ENCODE data around the gene DLAT. TPM values are rescaled to one million over a fixed set of nuclear protein-coding genes. Genes with fewer than 3 reads are reported as not detected.

DLAT gene
- 10 to 100 TPM; 36.4 to 39.0 TPM for total RNA-seq

DNA sequence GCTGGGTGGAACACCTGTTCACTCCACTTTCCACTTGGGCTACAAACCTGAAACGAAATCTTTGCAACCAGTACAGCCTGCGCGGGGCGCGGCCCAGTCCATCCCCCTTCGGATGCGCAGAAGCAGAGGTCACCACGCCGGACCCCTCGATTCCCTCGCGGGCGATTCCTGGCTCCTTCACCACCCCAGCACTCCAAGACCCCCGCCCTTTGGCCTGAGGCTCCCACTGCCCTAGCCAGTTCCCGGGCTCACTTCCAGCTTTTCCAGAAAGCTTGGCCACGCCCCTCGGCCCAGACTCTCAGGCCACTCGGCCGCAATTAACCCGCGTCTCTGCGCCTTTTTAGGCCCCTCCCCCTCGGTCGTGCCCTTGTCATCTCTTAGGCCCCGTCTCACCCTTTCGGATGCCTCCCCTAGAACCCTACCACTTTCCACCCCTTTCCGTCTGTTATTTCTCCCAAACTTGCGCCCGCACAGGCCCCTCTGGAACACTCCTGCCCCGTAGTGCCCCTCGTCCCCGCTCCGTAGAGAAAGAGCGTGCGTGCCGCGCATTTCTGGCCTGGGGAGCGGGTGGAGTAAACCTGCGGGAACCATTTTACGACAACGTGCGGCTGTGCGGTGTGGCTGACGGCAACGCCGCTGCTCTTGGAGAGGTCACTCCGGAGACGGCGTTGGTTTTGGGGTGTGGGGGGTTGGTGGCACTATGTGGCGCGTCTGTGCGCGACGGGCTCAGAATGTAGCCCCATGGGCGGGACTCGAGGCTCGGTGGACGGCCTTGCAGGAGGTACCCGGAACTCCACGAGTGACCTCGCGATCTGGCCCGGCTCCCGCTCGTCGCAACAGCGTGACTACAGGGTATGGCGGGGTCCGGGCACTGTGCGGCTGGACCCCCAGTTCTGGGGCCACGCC is at the start of gene DLAT:
DLAT (plus strand) TSS at position 636 of the 906 bp plus-strand sequence; CDS start at position 701, 65 bp downstream.
- Mint-ChIP-seq H3K27ac (peak within 1 kb of the TSS; percentile 98), H3K4me1 (ENCODE audit: low read depth) (peaks cover 21% of the 10 kb centered on the region), H3K9me3 (no peaks in the 10 kb centered on the region), H3K4me3 (peak within 1 kb of the TSS; percentile 98), H3K27me3 (no peaks in the 10 kb centered on the region), H3K36me3 (peaks cover 33% of the 10 kb centered on the region)
- DNase-seq, result peak; percentile 92
- CTCF ChIA-PET, result interaction anchor here (1.0 kb wide), 1 partner anchor 93 kb away, joined by 3 read pairs; no protein-coding TSS in a partner anchor
- POLR2A ChIA-PET, result interaction anchor here (1.7 to 2.2 kb wide), 2 partner anchors 32 to 98 kb away, joined by 4 to 7 read pairs; no protein-coding TSS in a partner anchor
- intact Hi-C loops (cut with micrococcal nuclease), result loop anchor here (1.0 to 5.0 kb wide), 9 partner anchors 32 to 423 kb away; partner anchors contain the start of genes ALG9, CFAP68, FDXACB1 and NKAPD1

DNA sequence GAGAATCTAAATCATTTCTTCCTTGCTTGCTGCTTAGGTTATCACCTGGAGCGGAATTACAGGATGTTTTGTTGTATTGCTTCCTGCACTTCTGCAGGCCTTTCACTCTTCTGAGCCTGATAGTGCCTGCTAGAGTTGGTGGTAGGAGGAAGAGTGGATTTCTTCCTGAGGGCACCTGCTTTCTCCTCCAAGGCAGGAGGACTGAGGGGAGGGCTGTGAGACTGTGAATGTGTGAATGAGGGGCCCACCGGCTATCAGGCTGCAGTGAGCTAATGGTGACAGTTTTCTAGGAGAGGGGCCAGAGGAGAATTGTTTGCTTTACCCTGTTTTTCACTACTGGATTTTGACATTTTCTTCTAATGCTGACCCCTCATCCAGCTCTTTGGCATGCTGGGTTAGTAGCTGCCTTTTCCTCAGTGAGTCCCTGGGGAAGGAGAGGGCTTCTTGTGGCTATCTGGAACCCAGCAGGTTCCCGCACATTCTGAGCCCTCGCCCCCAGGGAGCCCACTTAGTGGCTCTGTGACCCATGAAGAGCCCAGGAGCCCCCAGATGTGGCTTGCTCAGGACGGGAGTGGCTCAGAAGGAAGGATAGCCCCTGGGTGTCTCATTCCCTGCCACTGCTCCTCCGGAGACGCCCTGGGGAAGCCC is 49.0 kb upstream of the DLAT start:
- Mint-ChIP-seq H3K27ac (no peak overlapping the region), H3K4me3 (peak overlapping the region; percentile 18), H3K36me3 (peaks cover 3% of the 10 kb centered on the region), H3K4me1 (ENCODE audit: low read depth) (peaks cover 7% of the 10 kb centered on the region), H3K9me3 (no peaks in the 10 kb centered on the region), H3K27me3 (peaks cover 22% of the 10 kb centered on the region)
- CTCF ChIA-PET, result interaction anchor here (0.8 kb wide), 1 partner anchor 44 kb away, joined by 3 read pairs; no protein-coding TSS in a partner anchor
- intact Hi-C loops (cut with micrococcal nuclease), result no loop called here
- no peak for DNase-seq
- POLR2A ChIA-PET, result interaction anchor here (1.3 kb wide), 1 partner anchor 38 kb away, joined by 3 read pairs; no protein-coding TSS in a partner anchor

DNA sequence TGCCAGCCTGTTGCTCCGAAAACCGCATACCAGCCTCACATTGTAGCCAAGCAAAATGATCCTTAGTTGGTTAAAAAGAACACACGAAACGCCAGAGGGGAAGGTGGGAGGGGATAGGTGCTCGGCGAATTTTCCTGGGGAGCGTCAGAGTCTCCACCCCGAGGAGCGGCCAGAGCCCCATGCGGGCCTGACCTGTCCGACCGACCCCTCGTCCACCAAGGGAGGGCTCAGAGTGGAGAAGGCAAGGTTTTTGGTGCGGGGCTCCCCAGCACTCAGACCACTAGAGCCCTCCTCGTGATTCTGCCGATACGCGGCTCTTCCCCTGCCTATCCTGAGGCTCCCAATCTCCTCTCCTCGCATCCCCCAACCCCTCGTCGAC is 48.5 kb upstream of the DLAT start:
- CTCF ChIA-PET, result interaction anchor here (6.3 kb wide), 1 partner anchor 41 kb away, joined by 190 read pairs; the partner anchor contains the start of gene DIXDC1
- H3K9me3 Mint-ChIP-seq, result no peaks in the 10 kb centered on the region
- POLR2A ChIA-PET, result no interaction called here
- no peak overlapping the region for H3K27ac Mint-ChIP-seq
- peaks cover 22% of the 10 kb centered on the region for H3K27me3 Mint-ChIP-seq
- H3K4me3 Mint-ChIP-seq, result peak overlapping the region; percentile 18
- no peak for DNase-seq
- peaks cover 7% of the 10 kb centered on the region for H3K4me1 Mint-ChIP-seq (ENCODE audit: low read depth)
- H3K36me3 Mint-ChIP-seq, result peaks cover 3% of the 10 kb centered on the region
- intact Hi-C loops (cut with micrococcal nuclease), result no loop called here

DNA sequence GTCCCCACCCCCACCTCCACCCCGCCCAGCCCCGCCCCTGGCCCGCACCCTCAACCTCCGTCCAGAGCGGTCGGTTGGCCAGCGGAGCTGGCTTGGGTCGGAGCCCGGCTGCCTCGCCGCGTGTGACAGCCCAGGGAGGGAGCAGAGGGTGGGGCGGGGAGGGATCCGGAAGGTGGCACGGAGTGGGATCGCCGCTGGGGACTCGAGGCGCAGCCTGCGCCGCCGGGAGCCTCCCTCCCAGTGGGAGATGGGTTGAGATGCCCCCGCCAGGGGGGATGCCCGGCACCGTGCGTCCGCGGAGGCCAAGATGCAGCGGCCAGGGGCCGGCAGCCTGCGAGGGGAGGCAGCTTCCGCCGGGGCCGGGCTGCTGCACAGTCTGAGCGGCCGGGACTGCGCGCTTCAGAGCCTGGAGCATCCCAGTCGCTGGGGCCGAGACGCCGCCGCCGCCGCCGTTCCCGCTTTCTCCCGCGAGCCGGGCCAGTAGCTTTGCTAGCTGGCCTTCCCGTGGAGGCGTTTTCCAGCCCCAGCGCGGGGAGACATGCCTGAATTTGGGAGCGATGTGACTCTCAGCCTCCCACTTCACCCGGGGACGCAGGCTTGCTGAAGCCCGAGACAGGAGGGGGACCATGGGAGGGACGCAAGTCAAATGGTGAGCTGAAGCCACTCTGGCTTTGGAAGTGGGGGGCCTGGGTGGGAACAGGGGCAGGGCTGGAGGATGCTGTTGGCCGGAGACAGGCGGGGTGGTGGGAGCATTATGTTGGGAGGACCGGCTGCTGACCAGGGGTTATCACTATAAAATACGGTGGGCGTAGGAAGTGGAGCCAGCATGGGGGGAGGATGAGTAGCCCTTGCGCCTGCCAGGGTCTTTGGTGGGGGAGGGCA is 47.8 kb upstream of the DLAT start:
- CTCF ChIA-PET, result interaction anchor here (6.3 kb wide), 1 partner anchor 41 kb away, joined by 190 read pairs; the partner anchor contains the start of gene DIXDC1
- peaks cover 22% of the 10 kb centered on the region for H3K27me3 Mint-ChIP-seq
- POLR2A ChIA-PET, result no interaction called here
- no peaks in the 10 kb centered on the region for H3K9me3 Mint-ChIP-seq
- DNase-seq, result peak; percentile 22
- intact Hi-C loops (cut with micrococcal nuclease), result no loop called here
- peak overlapping the region; percentile 60 for H3K4me3 Mint-ChIP-seq
- peaks cover 5% of the 10 kb centered on the region for H3K36me3 Mint-ChIP-seq
- no peak overlapping the region for H3K27ac Mint-ChIP-seq
- H3K4me1 Mint-ChIP-seq (ENCODE audit: low read depth), result peaks cover 10% of the 10 kb centered on the region

DNA sequence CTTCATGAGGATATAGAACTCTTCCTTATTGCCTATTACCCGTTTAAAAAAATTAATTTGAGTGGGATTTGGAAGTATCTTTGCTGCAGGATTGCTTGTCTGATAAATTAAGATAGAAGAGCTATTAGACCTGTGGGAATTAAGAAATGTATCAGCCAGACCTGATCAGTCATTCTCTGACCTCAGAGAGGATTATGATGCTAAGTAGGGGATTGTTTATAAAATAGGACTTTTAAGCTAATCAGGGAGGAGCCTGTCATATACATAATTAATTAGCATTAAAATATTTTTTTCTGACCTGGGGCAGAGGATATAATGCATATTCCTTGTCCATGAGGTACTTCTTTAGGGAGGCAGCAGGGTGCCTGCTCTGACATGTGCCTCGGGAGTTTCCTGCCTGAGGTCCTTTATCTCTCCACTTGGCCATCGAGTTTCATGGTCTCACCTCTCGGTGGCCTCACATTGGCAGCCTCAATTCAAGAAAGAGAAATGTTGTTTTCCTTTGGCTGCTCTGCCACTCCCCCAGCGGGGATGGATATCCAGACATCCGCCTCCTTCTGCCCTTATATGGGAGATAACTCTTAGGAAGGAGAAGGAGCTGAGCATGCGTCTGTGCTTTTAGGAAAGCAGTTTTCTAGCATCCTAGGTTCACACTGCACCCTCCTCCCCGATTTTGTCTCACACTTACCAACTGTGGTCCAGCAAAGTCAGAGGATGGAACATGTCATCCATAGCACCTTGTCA is 47.0 kb upstream of the DLAT start:
- CTCF ChIA-PET, result interaction anchor here (0.6 to 6.3 kb wide), 3 partner anchors 14 to 264 kb away, joined by 3 to 190 read pairs (median 3); partner anchors contain the start of gene DIXDC1
- Mint-ChIP-seq H3K9me3 (no peaks in the 10 kb centered on the region), H3K27me3 (peaks cover 22% of the 10 kb centered on the region), H3K27ac (no peak overlapping the region), H3K4me1 (ENCODE audit: low read depth) (peaks cover 10% of the 10 kb centered on the region), H3K4me3 (peak overlapping the region; percentile 60), H3K36me3 (peaks cover 5% of the 10 kb centered on the region)
- intact Hi-C loops (cut with micrococcal nuclease), result no loop called here
- no peak for DNase-seq
- POLR2A ChIA-PET, result no interaction called here

DNA sequence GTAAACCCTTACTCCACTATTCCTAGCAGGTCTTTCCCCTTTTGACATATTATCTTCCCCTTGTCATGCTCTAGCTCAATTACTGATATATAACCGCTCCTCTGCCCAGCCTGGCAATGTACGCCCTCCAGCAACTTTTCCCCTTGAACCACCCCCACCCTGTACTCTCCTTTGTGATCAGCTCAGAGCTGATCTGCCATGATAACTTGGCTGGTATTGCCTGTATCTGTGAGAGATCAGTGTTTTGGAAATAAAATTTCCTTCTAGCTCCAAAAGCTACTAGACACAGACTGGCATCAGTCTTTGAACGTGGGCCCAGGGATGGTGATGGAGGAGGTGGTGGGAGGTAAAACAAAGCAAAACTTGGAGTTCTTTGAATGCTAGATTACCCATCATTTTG is 45.1 kb upstream of the DLAT start:
- Mint-ChIP-seq H3K36me3 (peaks cover 5% of the 10 kb centered on the region), H3K9me3 (no peaks in the 10 kb centered on the region), H3K27ac (no peak overlapping the region), H3K4me3 (no peak overlapping the region), H3K27me3 (peaks cover 22% of the 10 kb centered on the region), H3K4me1 (ENCODE audit: low read depth) (peaks cover 10% of the 10 kb centered on the region)
- CTCF ChIA-PET, result interaction anchor here (1.1 to 6.3 kb wide), 7 partner anchors 13 to 109 kb away, joined by 4 to 190 read pairs (median 7); partner anchors contain the start of genes ALG9 and DIXDC1
- no peak for DNase-seq
- intact Hi-C loops (cut with micrococcal nuclease), result no loop called here
- POLR2A ChIA-PET, result no interaction called here

DNA sequence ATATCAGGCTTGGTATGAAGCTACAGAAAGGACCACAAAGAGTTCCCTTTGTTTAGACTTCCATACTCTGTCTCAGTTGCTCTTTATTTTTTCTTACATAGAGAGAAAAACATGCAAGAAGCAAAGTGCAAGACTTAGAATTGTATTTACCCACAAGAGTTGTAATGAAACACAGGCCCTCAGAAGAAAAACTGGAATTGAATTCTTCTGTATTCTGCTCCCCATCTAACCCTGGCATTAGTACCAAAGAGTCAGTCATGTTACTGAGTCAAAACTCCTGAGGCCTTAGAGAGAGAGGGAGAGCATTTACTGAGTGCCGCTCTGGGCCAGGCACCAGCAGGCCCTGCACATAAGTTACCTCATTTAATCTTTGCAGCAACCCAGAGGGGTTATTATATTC is 43.9 kb upstream of the DLAT start:
- ChIA-PET POLR2A (interaction anchor here (0.6 to 1.7 kb wide), 3 partner anchors 43 to 65 kb away, joined by 4 to 7 read pairs (median 6); partner anchors contain the start of gene DIXDC1), CTCF (interaction anchor here (0.6 to 6.3 kb wide), 30 partner anchors 7 to 138 kb away, joined by 3 to 190 read pairs (median 5); partner anchors contain the start of genes ALG9 and DIXDC1)
- no peaks in the 10 kb centered on the region for H3K9me3 Mint-ChIP-seq
- peaks cover 10% of the 10 kb centered on the region for H3K4me1 Mint-ChIP-seq (ENCODE audit: low read depth)
- no peak for DNase-seq
- no peak overlapping the region for H3K4me3 Mint-ChIP-seq
- peaks cover 20% of the 10 kb centered on the region for H3K27me3 Mint-ChIP-seq
- H3K27ac Mint-ChIP-seq, result no peak overlapping the region
- peaks cover 7% of the 10 kb centered on the region for H3K36me3 Mint-ChIP-seq
- intact Hi-C loops (cut with micrococcal nuclease), result no loop called here

DNA sequence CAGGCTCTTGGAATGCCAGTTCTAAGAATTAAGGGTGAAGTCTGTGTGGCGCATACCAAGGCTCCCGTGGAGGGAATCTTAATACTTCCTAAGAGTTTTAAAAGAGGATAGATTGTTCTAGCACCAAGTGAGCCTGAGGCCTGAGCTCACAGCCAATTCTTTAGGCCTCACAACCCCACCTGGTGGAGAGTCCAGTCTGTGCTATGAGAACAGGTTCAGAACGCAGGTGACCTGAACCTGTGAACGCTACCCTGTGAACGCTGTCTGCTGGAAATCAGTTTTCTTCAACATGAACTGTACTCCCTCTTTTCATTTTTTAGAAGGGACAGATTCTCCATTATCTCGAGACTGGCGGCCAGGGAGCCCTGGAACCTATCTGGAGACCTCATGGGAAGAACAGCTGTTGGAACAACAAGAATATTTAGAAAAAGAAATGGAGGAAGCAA is 43.2 kb upstream of the DLAT start:
- Mint-ChIP-seq H3K27ac (no peak overlapping the region), H3K4me1 (ENCODE audit: low read depth) (peaks cover 10% of the 10 kb centered on the region), H3K36me3 (peaks cover 10% of the 10 kb centered on the region), H3K27me3 (peaks cover 18% of the 10 kb centered on the region), H3K9me3 (no peaks in the 10 kb centered on the region), H3K4me3 (no peak overlapping the region)
- ChIA-PET POLR2A (interaction anchor here (0.6 to 1.7 kb wide), 3 partner anchors 44 to 66 kb away, joined by 4 to 7 read pairs (median 6); partner anchors contain the start of gene DIXDC1), CTCF (interaction anchor here (0.6 to 6.3 kb wide), 30 partner anchors 8 to 139 kb away, joined by 3 to 190 read pairs (median 5); partner anchors contain the start of genes ALG9 and DIXDC1)
- DNase-seq, result peak; percentile 72
- intact Hi-C loops (cut with micrococcal nuclease), result loop anchor here (1.0 kb wide), 2 partner anchors 50 to 103 kb away; partner anchors contain the start of genes CFAP68 and FDXACB1

DNA sequence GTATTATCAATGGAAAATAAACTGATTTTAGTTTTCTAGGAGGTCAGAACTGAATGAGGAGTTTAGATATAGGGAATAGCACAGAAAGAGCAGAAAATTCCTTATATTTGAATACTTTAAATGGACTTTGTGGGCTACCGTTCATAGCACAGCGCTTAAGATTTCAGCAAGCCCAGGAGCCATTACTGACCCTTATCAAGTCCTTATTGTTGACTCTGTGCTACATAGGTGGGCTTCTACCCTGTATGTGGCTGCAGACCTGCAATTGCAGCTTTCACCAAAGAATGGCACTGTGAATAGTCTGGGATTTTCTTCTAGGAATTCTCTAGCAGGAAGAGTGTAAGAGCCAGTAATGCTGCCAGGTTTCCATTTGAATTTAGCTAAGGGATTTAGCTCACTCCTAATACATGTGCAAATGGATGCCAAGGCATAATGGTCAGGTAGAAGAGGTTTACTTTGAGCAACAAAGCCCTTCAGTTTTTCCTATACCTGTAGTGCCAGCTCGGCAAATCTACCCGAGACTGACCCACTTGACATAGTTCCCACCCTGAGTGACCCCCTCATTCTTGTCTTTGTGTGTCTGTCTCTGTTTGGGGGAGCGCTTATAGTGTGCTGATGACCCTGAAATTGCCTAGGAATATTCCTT is 42.5 kb upstream of the DLAT start:
- DNase-seq, result no peak
- peaks cover 10% of the 10 kb centered on the region for H3K36me3 Mint-ChIP-seq
- ChIA-PET POLR2A (interaction anchor here (1.3 to 1.7 kb wide), 2 partner anchors 44 to 51 kb away, joined by 6 to 7 read pairs; partner anchors contain the start of gene DIXDC1), CTCF (interaction anchor here (0.9 to 6.3 kb wide), 27 partner anchors 9 to 140 kb away, joined by 3 to 190 read pairs (median 6); partner anchors contain the start of genes ALG9 and DIXDC1)
- peaks cover 6% of the 10 kb centered on the region for H3K4me1 Mint-ChIP-seq (ENCODE audit: low read depth)
- no peak overlapping the region for H3K4me3 Mint-ChIP-seq
- peaks cover 18% of the 10 kb centered on the region for H3K27me3 Mint-ChIP-seq
- intact Hi-C loops (cut with micrococcal nuclease), result loop anchor here (1.0 kb wide), 2 partner anchors 50 to 103 kb away; partner anchors contain the start of genes CFAP68 and FDXACB1
- H3K27ac Mint-ChIP-seq, result no peak overlapping the region
- no peaks in the 10 kb centered on the region for H3K9me3 Mint-ChIP-seq
